ENCODE measurements around the gene ANKRD34A.

- TF ChIP-seq CTCF (IDR thresholded peaks at IDR 0.05; ENCODE audit: low read depth, low read length, missing input control), result no peak
- no peak for TF ChIP-seq YY1 (IDR thresholded peaks at IDR 0.05)
- no peak for TF ChIP-seq MAX (IDR thresholded peaks at IDR 0.05)
- no peak for TF ChIP-seq RAD21 (IDR thresholded peaks at IDR 0.05)
- no peak for TF ChIP-seq FOXA1 (IDR thresholded peaks at IDR 0.05)
Observed at GRCh38 chr1:145955436-145955835, 8.9 kb downstream of the ANKRD34A start.

Measured in liver (tissue), 3 donors.